PC-9 (cell line): ENCODE measurements around the gene RPS6KA4. TPM values are rescaled to one million over a fixed set of nuclear protein-coding genes. Genes with fewer than 3 reads are reported as not detected.

ENCODE experiments used
- BruUV-seq: library from RNA; stranded (reverse); fragments of 400-500 nt; replicated peaks from 2 replicates; lab custom pipeline; 2021; lab: Mats Ljungman, UMichigan
- CTCF ChIA-PET: fragments of 300-600 bp; sonication (Branson Sonifier 250); formaldehyde crosslinking; loops from one replicate; lab custom pipeline; 2022; ENCODE audit warnings: antibody characterized with exemption; lab: Charles Lee
- POLR2A ChIA-PET: fragments of 300-600 bp; sonication (Branson Sonifier 250); formaldehyde crosslinking; loops from one replicate; lab custom pipeline; 2022; ENCODE audit warnings: antibody characterized with exemption; ENCODE audit not compliant: unreplicated experiment; lab: Charles Lee
- DNase-seq, 2 experiments: peaks; one replicate each; pipeline versions ENCODE4 v3.0.0 to v3.0.0-alpha.2; 2015 to 2022; ENCODE audit warnings: mixed read lengths in 1 of 2
- H2AFZ ChIP-seq: fragments of 200-600 bp; sonication (generic); 2 replicates; pipeline ENCODE4 v1.8.1; 2017; ENCODE audit warnings: antibody characterized with exemption
- H3F3A ChIP-seq: fragments of 200-600 bp; sonication (generic); 2 replicates; pipeline ENCODE4 v1.8.1; 2017; ENCODE audit warnings: antibody characterized with exemption, mild to moderate bottlenecking, low read depth; ENCODE audit not compliant: insufficient read depth
- H3K27ac ChIP-seq: fragments of 200-600 bp; sonication (generic); 2 replicates; pipeline ENCODE4 v1.6.1; 2016; ENCODE audit warnings: mixed run types
- H3K27me3 ChIP-seq: fragments of 200-600 bp; sonication (generic); 2 replicates; pipeline ENCODE4 v1.6.1; 2016; ENCODE audit warnings: low read depth, mixed run types; ENCODE audit not compliant: insufficient read depth
- H3K36me3 ChIP-seq: fragments of 200-600 bp; sonication (generic); 2 replicates; pipeline ENCODE4 v1.6.1; 2016; ENCODE audit warnings: low read depth, mixed run types
- H3K4me1 ChIP-seq: fragments of 200-600 bp; sonication (generic); replicated peaks from 2 replicates; pipeline ENCODE4 v1.6.1; 2016; ENCODE audit warnings: mixed run types; ENCODE audit not compliant: insufficient read depth
- H3K4me2 ChIP-seq: fragments of 200-600 bp; sonication (generic); 2 replicates; pipeline ENCODE4 v1.6.1; 2017; ENCODE audit warnings: mixed run types
- H3K4me3 ChIP-seq: fragments of 200-600 bp; sonication (generic); 2 replicates; pipeline ENCODE4 v1.6.1; 2016; ENCODE audit warnings: mixed run types
- H3K79me2 ChIP-seq: fragments of 200-600 bp; sonication (generic); 2 replicates; pipeline ENCODE4 v1.6.1; 2017; ENCODE audit warnings: low read depth, mixed run types
- H3K9me2 ChIP-seq: fragments of 200-600 bp; sonication (generic); 2 replicates; pipeline ENCODE4 v1.8.1; 2017; ENCODE audit warnings: mild to moderate bottlenecking; ENCODE audit not compliant: insufficient read depth
- H3K9me3 ChIP-seq: fragments of 200-600 bp; sonication (generic); 2 replicates; pipeline ENCODE4 v1.8.1; 2016; ENCODE audit warnings: low read depth; ENCODE audit not compliant: insufficient read depth
- H4K20me1 ChIP-seq: fragments of 200-600 bp; sonication (generic); 2 replicates; pipeline ENCODE4 v1.8.1; 2017; ENCODE audit not compliant: insufficient read depth
- CTCF ChIP-seq: fragments of 200-600 bp; sonication (generic); conservative IDR thresholded peaks from 2 replicates; pipeline ENCODE4 v1.6.1; 2017; ENCODE audit warnings: mixed run types, antibody characterized with exemption, mild to moderate bottlenecking, moderate library complexity
- EZH2 ChIP-seq: fragments of 200-600 bp; sonication (generic); IDR thresholded peaks from 2 replicates; pipeline ENCODE4 v1.8.0; 2017; ENCODE audit warnings: antibody characterized with exemption, low read depth
- intact Hi-C: fragments of 100-400 bp; cut with micrococcal nuclease; formaldehyde crosslinking; loops from one replicate; pipeline ENCODE4 v1.10.0; 2022; ENCODE audit not compliant: unreplicated experiment
- total RNA-seq: library from RNA; stranded (reverse); gene quantifications from 2 replicates; pipeline ENCODE4 v1.2.3, GENCODE V29; 2021

Gene RPS6KA4
- total RNA-seq, 1 experiment from 2014 or later: 64.3 TPM

GRCh38 chr11:64320556-64320955 is 38.4 kb upstream of the RPS6KA4 start:
- peaks cover 7% of the 10 kb centered on the region; the same call in 1 of the 2 replicates for H3K36me3 ChIP-seq
- peaks cover 39% of the 10 kb centered on the region for H3K79me2 ChIP-seq
- peak overlapping the region; percentile 46; the same call in 1 of the 2 replicates for H3K27ac ChIP-seq
- peak in 1 of 2 experiments; percentile 33 for DNase-seq
- H3K27me3 ChIP-seq: no peaks in the 10 kb centered on the region
- POLR2A ChIA-PET: no interaction called here
- peaks cover 5% of the 10 kb centered on the region; the same call in 1 of the 2 replicates for H4K20me1 ChIP-seq
- peaks cover 44% of the 10 kb centered on the region for H3K4me1 ChIP-seq
- intact Hi-C loops: no loop called here
- CTCF ChIA-PET: no interaction called here
- H2AFZ ChIP-seq: no peak overlapping the region
- no peak overlapping the region for H3K4me3 ChIP-seq
- H3K9me3 ChIP-seq: no peaks in the 10 kb centered on the region
- no TSS peak for BruUV-seq
- H3F3A ChIP-seq: peaks cover 49% of the 10 kb centered on the region
- no peaks in the 10 kb centered on the region for H3K9me2 ChIP-seq
- TF ChIP-seq EZH2: no peak
- TF ChIP-seq CTCF: no peak
- H3K4me2 ChIP-seq: no peak overlapping the region

DNA sequence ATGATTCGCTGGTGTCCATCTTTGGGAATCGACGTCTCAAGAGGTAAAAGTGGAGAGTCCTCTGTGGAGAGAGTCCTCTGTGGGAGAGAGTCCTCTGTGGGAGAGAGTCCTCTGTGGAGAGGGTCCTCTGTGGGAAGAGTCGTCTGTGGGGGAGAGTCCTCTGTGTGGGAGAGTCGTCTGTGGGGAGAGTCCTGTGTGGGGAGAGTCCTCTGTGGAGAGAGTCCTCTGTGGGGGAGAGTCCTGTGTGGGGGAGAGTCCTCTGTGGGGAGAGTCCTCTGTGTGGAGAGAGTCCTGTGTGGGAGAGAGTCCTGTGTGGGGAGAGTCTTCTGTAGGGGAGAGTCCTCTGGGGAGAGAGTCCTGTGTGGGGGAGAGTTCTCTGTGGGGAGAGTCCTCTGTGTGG is 37.9 kb upstream of the RPS6KA4 start:
- intact Hi-C loops: loop anchor here (1.0 kb wide), 1 partner anchor 11 kb away; no protein-coding TSS in a partner anchor
- H3K27me3 ChIP-seq: no peaks in the 10 kb centered on the region
- no TSS peak for BruUV-seq
- H3F3A ChIP-seq: peaks cover 46% of the 10 kb centered on the region
- H3K79me2 ChIP-seq: peaks cover 35% of the 10 kb centered on the region
- H3K4me1 ChIP-seq: peaks cover 39% of the 10 kb centered on the region
- H3K9me2 ChIP-seq: no peaks in the 10 kb centered on the region
- DNase-seq: peak in 1 of 2 experiments; percentile 32
- CTCF ChIA-PET: interaction anchor here (0.7 to 1.3 kb wide), 3 partner anchors 11 to 34 kb away, joined by 4 to 13 read pairs (median 7); no protein-coding TSS in a partner anchor
- H3K4me3 ChIP-seq: no peak overlapping the region
- peaks cover 5% of the 10 kb centered on the region; the same call in 1 of the 2 replicates for H4K20me1 ChIP-seq
- no peak overlapping the region for H2AFZ ChIP-seq
- no peaks in the 10 kb centered on the region for H3K9me3 ChIP-seq
- peaks cover 7% of the 10 kb centered on the region; the same call in 1 of the 2 replicates for H3K36me3 ChIP-seq
- H3K27ac ChIP-seq: peak overlapping the region; percentile 46
- TF ChIP-seq CTCF (no peak), EZH2 (no peak)
- H3K4me2 ChIP-seq: peak overlapping the region; percentile 23; the same call in 1 of the 2 replicates
- POLR2A ChIA-PET: interaction anchor here (0.6 to 0.7 kb wide), 3 partner anchors 10 to 1101 kb away, joined by 5 to 10 read pairs (median 8); partner anchors contain the start of gene NEAT1

DNA sequence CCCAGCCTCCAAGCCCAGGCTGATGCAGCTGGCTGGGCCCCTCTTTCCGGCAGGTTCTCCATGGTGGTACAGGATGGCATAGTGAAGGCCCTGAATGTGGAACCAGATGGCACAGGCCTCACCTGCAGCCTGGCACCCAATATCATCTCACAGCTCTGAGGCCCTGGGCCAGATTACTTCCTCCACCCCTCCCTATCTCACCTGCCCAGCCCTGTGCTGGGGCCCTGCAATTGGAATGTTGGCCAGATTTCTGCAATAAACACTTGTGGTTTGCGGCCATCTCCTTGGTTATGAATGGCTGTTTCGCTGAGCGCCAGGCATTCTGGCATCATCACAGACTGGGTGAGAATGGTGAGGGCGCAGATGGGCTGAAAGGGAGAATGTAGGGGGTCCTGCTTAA is 37.4 kb upstream of the RPS6KA4 start:
- peak; percentile 89 to 91 for DNase-seq
- Histone ChIP-seq H3K9me3 (no peaks in the 10 kb centered on the region), H3F3A (peaks cover 42% of the 10 kb centered on the region), H3K4me3 (no peak overlapping the region), H3K4me2 (peak overlapping the region; percentile 23; the same call in 1 of the 2 replicates), H3K9me2 (no peaks in the 10 kb centered on the region), H3K79me2 (peaks cover 30% of the 10 kb centered on the region), H2AFZ (no peak overlapping the region), H3K4me1 (peaks cover 34% of the 10 kb centered on the region), H4K20me1 (peaks cover 2% of the 10 kb centered on the region; the same call in 1 of the 2 replicates), H3K27ac (peak overlapping the region; percentile 46), H3K27me3 (no peaks in the 10 kb centered on the region), H3K36me3 (peaks cover 7% of the 10 kb centered on the region; the same call in 1 of the 2 replicates)
- ChIA-PET POLR2A (interaction anchor here (0.6 to 0.7 kb wide), 3 partner anchors 10 to 1101 kb away, joined by 5 to 10 read pairs (median 8); partner anchors contain the start of gene NEAT1), CTCF (interaction anchor here (0.7 to 1.3 kb wide), 3 partner anchors 10 to 33 kb away, joined by 4 to 13 read pairs (median 7); no protein-coding TSS in a partner anchor)
- TF ChIP-seq CTCF (no peak), EZH2 (no peak)
- intact Hi-C loops: loop anchor here (1.0 kb wide), 1 partner anchor 11 kb away; no protein-coding TSS in a partner anchor
- BruUV-seq: no TSS peak
